Neural cell (in vitro differentiated cells): ENCODE results near the gene LKAAEAR1. TPM values are rescaled to one million over a fixed set of nuclear protein-coding genes. Genes with fewer than 3 reads are reported as not detected.

Experiments used
- H2AFZ ChIP-seq: fragments of 200-600, 300-800 bp; sonication (generic), shearing (Covaris generic); 2 replicates; pipeline ENCODE4 v1.6.0; 2014; ENCODE audit warnings: low read depth, mild to moderate bottlenecking, antibody characterized with exemption, low read length, moderate library complexity
- H3F3A ChIP-seq: fragments of 200-600 bp; shearing (Covaris generic); 2 replicates; pipeline ENCODE4 v1.6.1; 2016; ENCODE audit warnings: mild to moderate bottlenecking, moderate library complexity, mixed read lengths, antibody characterized with exemption, low read length; ENCODE audit not compliant: insufficient read depth, poor library complexity, severe bottlenecking
- H3K27ac ChIP-seq: fragments of 200-600, 300-800 bp; sonication (generic), shearing (Covaris generic); 2 replicates; pipeline ENCODE4 v1.5.1; 2014; ENCODE audit warnings: mild to moderate bottlenecking, low read length, moderate library complexity
- H3K27me3 ChIP-seq: fragments of 300-800, 200-600 bp; sonication (generic), shearing (Covaris generic); 2 replicates; pipeline ENCODE4 v1.6.0; 2014; ENCODE audit warnings: mild to moderate bottlenecking, low read depth, low read length, moderate library complexity; ENCODE audit not compliant: insufficient read depth
- H3K36me3 ChIP-seq: fragments of 300-800, 200-600 bp; sonication (generic), shearing (Covaris generic); 2 replicates; pipeline ENCODE4 v1.5.1; 2014; ENCODE audit warnings: mild to moderate bottlenecking, antibody characterized with exemption, low read length, moderate library complexity; ENCODE audit not compliant: insufficient read depth
- H3K4me2 ChIP-seq: fragments of 300-800, 200-600 bp; sonication (generic), shearing (Covaris generic); 2 replicates; pipeline ENCODE4 v1.6.0; 2014; ENCODE audit warnings: mild to moderate bottlenecking, low read length
- H3K4me3 ChIP-seq: fragments of 300-800, 200-600 bp; sonication (generic), shearing (Covaris generic); 2 replicates; pipeline ENCODE4 v1.5.1; 2014; ENCODE audit warnings: mild to moderate bottlenecking, low read length, moderate library complexity
- H3K79me2 ChIP-seq: fragments of 200-600 bp; shearing (Covaris generic); replicated peaks from 2 replicates; pipeline ENCODE4 v1.6.0; 2014; ENCODE audit warnings: mild to moderate bottlenecking, low read length, moderate library complexity; ENCODE audit not compliant: insufficient read depth
- H3K9ac ChIP-seq: fragments of 300-800, 200-600 bp; sonication (generic), shearing (Covaris generic); 2 replicates; pipeline ENCODE4 v1.6.1; 2016; ENCODE audit warnings: mild to moderate bottlenecking, low read length, mixed read lengths
- H3K9me2 ChIP-seq: fragments of 200-600 bp; shearing (Covaris generic); 2 replicates; pipeline ENCODE4 v1.6.1; 2016; ENCODE audit warnings: mild to moderate bottlenecking, low read length, mixed read lengths; ENCODE audit not compliant: insufficient read depth
- H3K9me3 ChIP-seq: fragments of 200-600, 300-800 bp; sonication (generic), shearing (Covaris generic); 2 replicates; pipeline ENCODE4 v1.6.1; 2016; ENCODE audit warnings: mild to moderate bottlenecking, mixed run types, low read length, moderate library complexity, mixed read lengths
- H4K20me1 ChIP-seq: fragments of 200-600 bp; shearing (Covaris generic); 2 replicates; pipeline ENCODE4 v1.6.1; 2016; ENCODE audit warnings: mild to moderate bottlenecking, mixed run types; ENCODE audit not compliant: insufficient read depth
- CTCF ChIP-seq: fragments of 450-650 bp; IDR thresholded peaks from 2 replicates; pipeline ENCODE4 v1.5.1; 2014; ENCODE audit warnings: antibody characterized with exemption, mild to moderate bottlenecking, moderate library complexity; ENCODE audit not compliant: poor library complexity, severe bottlenecking
- EP300 ChIP-seq: fragments of 450-650 bp; conservative IDR thresholded peaks from 2 replicates; pipeline ENCODE4 v1.6.1; 2014; ENCODE audit warnings: antibody characterized with exemption, mild to moderate bottlenecking, moderate library complexity; ENCODE audit not compliant: poor library complexity, severe bottlenecking
- EZH2 ChIP-seq: fragments of 200-600, 300-800 bp; shearing (Covaris generic), sonication (generic); IDR thresholded peaks from 2 replicates; pipeline ENCODE4 v1.6.1; 2014; ENCODE audit warnings: antibody characterized with exemption, low read length, borderline replicate concordance, mild to moderate bottlenecking; ENCODE audit not compliant: insufficient read depth, poor library complexity, severe bottlenecking
- MXI1 ChIP-seq: fragments of 450-650 bp; conservative IDR thresholded peaks from 2 replicates; pipeline ENCODE4 v1.6.1; 2014; ENCODE audit warnings: antibody characterized with exemption, mild to moderate bottlenecking; ENCODE audit not compliant: poor library complexity, severe bottlenecking
- POLR2AphosphoS5 ChIP-seq: IDR thresholded peaks from 2 replicates; pipeline ENCODE4 v1.6.1; 2012
- RAD21 ChIP-seq: fragments of 450-650 bp; conservative IDR thresholded peaks from 2 replicates; pipeline ENCODE4 v1.6.1; 2014; ENCODE audit warnings: antibody characterized with exemption, mild to moderate bottlenecking, moderate library complexity
- SMC3 ChIP-seq: fragments of 450-650 bp; conservative IDR thresholded peaks from 2 replicates; pipeline ENCODE4 v1.6.1; 2014; ENCODE audit warnings: antibody characterized with exemption, mild to moderate bottlenecking, moderate library complexity; ENCODE audit not compliant: poor library complexity
- TAF1 ChIP-seq: IDR thresholded peaks from 2 replicates; pipeline ENCODE4 v1.6.1; 2012; ENCODE audit warnings: low read depth
- polyA plus RNA-seq: library from polyadenylated mRNA; depleted of rRNA; stranded (reverse); fragments of >200 nt; gene quantifications from 2 replicates; pipeline ENCODE4 v1.2.3, GENCODE V29; 2014
- TF ChIP-seq, protein P1 (sequence below): IDR thresholded peaks from 2 replicates; pipeline ENCODE4 v1.6.1; 2012; ENCODE audit warnings: borderline replicate concordance

Gene LKAAEAR1
- polyA plus RNA-seq, 1 donor from 2014 or later: 9.3 TPM

- Histone ChIP-seq H3F3A (no peaks in the 10 kb centered on the region), H3K27me3 (peaks cover 36% of the 10 kb centered on the region), H4K20me1 (no peaks in the 10 kb centered on the region), H3K79me2 (no peaks in the 10 kb centered on the region), H3K9me2 (no peaks in the 10 kb centered on the region), H3K9me3 (no peaks in the 10 kb centered on the region), H3K4me3 (no peak overlapping the region), H3K9ac (no peak overlapping the region), H3K27ac (no peak overlapping the region), H3K4me2 (no peak overlapping the region), H2AFZ (no peak overlapping the region), H3K36me3 (no peaks in the 10 kb centered on the region)
- TF ChIP-seq EZH2: no peak
- TF ChIP-seq MXI1: no peak
- TF ChIP-seq, protein P1, sequence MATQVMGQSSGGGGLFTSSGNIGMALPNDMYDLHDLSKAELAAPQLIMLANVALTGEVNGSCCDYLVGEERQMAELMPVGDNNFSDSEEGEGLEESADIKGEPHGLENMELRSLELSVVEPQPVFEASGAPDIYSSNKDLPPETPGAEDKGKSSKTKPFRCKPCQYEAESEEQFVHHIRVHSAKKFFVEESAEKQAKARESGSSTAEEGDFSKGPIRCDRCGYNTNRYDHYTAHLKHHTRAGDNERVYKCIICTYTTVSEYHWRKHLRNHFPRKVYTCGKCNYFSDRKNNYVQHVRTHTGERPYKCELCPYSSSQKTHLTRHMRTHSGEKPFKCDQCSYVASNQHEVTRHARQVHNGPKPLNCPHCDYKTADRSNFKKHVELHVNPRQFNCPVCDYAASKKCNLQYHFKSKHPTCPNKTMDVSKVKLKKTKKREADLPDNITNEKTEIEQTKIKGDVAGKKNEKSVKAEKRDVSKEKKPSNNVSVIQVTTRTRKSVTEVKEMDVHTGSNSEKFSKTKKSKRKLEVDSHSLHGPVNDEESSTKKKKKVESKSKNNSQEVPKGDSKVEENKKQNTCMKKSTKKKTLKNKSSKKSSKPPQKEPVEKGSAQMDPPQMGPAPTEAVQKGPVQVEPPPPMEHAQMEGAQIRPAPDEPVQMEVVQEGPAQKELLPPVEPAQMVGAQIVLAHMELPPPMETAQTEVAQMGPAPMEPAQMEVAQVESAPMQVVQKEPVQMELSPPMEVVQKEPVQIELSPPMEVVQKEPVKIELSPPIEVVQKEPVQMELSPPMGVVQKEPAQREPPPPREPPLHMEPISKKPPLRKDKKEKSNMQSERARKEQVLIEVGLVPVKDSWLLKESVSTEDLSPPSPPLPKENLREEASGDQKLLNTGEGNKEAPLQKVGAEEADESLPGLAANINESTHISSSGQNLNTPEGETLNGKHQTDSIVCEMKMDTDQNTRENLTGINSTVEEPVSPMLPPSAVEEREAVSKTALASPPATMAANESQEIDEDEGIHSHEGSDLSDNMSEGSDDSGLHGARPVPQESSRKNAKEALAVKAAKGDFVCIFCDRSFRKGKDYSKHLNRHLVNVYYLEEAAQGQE: no peak
- no peak for TF ChIP-seq EP300
- no peak for TF ChIP-seq POLR2AphosphoS5
- no peak for TF ChIP-seq SMC3
- no peak for TF ChIP-seq CTCF
- no peak for TF ChIP-seq RAD21
- no peak for TF ChIP-seq TAF1
These were observed 48.9 kb downstream of the LKAAEAR1 start for GRCh38 chr20:64035066-64035932.

- Histone ChIP-seq H3K4me3 (no peak overlapping the region), H3F3A (no peaks in the 10 kb centered on the region), H2AFZ (no peak overlapping the region), H3K9me3 (no peaks in the 10 kb centered on the region), H3K36me3 (no peaks in the 10 kb centered on the region), H3K79me2 (no peaks in the 10 kb centered on the region), H3K9me2 (no peaks in the 10 kb centered on the region), H3K27ac (no peak overlapping the region), H3K4me2 (no peak overlapping the region), H3K27me3 (peaks cover 23% of the 10 kb centered on the region), H4K20me1 (no peaks in the 10 kb centered on the region), H3K9ac (no peak overlapping the region)
- TF ChIP-seq EP300: no peak
- no peak for TF ChIP-seq TAF1
- TF ChIP-seq SMC3: no peak
- no peak for TF ChIP-seq CTCF
- TF ChIP-seq, protein P1: no peak
- no peak for TF ChIP-seq EZH2
- TF ChIP-seq MXI1: no peak
- TF ChIP-seq POLR2AphosphoS5: no peak
- no peak for TF ChIP-seq RAD21
These were observed 50.2 kb downstream of the LKAAEAR1 start for GRCh38 chr20:64033981-64034493.
